Activated T-cell treated with anti-CD3 and anti-CD28 coated beads, Interleukin-2, amount 50 U/mL, for 4 hours (primary cell): ENCODE data around the gene STXBP5L. TPM values are rescaled to one million over a fixed set of nuclear protein-coding genes. Genes with fewer than 3 reads are reported as not detected.
"Not testable (repeated sequence)": the region's sequence is repeated elsewhere in the genome, so short reads cannot be mapped to it uniquely, and the experiment has no call there.

ENCODE experiments used
- ATAC-seq, 2 donors: fragments of 200-7000 bp; cut with Tn5 transposase; one replicate each; pipeline ENCODE4 v1.10.0; 2021
- DNase-seq: peaks from one replicate; pipeline ENCODE4 v3.0.0-alpha.2; 2020
- H3K27me3 Mint-ChIP-seq: one replicate; pipeline ENCODE4 v1.8.0; 2021; ENCODE audit warnings: low read depth, mixed read lengths
- H3K36me3 Mint-ChIP-seq: one replicate; pipeline ENCODE4 v1.8.0; 2022; ENCODE audit warnings: mixed read lengths; ENCODE audit not compliant: insufficient read depth
- H3K4me1 Mint-ChIP-seq: one replicate; pipeline ENCODE4 v1.8.0; 2021; ENCODE audit warnings: low read depth, mixed read lengths
- H3K4me3 Mint-ChIP-seq: one replicate; pipeline ENCODE4 v1.8.0; 2021; ENCODE audit warnings: mild to moderate bottlenecking, moderate library complexity, mixed read lengths
- H3K9me3 Mint-ChIP-seq: one replicate; pipeline ENCODE4 v1.8.0; 2021; ENCODE audit warnings: mixed read lengths
- total RNA-seq, 3 donors: library from RNA; stranded (reverse); gene quantifications; one replicate each; pipeline ENCODE4 v1.2.1, GENCODE V29; 2021

Gene STXBP5L
- total RNA-seq, 3 donors from 2014 or later = not detected

- not testable (repeated sequence) for H3K4me3 Mint-ChIP-seq, DNase-seq, ATAC-seq, H3K4me1 Mint-ChIP-seq, H3K27me3 Mint-ChIP-seq, H3K9me3 Mint-ChIP-seq, H3K36me3 Mint-ChIP-seq
Measured at GRCh38 chr3:121111086-121111485, 203.1 kb downstream of the STXBP5L start.

GRCh38 chr3:121111914-121112612, 204.1 kb downstream of the STXBP5L start:
- no peaks in the 10 kb centered on the region for H3K36me3 Mint-ChIP-seq
- H3K27me3 Mint-ChIP-seq = no peaks in the 10 kb centered on the region
- no peak for ATAC-seq
- H3K4me1 Mint-ChIP-seq = no peaks in the 10 kb centered on the region
- H3K4me3 Mint-ChIP-seq = no peak overlapping the region
- DNase-seq = no peak
- H3K9me3 Mint-ChIP-seq = peaks cover 5% of the 10 kb centered on the region

GRCh38 chr3:121126033-121126706, 218.2 kb downstream of the STXBP5L start:
- no peak overlapping the region for H3K4me3 Mint-ChIP-seq
- H3K36me3 Mint-ChIP-seq = no peaks in the 10 kb centered on the region
- DNase-seq (no peak), ATAC-seq (no peak)
- H3K27me3 Mint-ChIP-seq = no peaks in the 10 kb centered on the region
- H3K4me1 Mint-ChIP-seq = no peaks in the 10 kb centered on the region
- H3K9me3 Mint-ChIP-seq = no peaks in the 10 kb centered on the region

- no peaks in the 10 kb centered on the region for H3K36me3 Mint-ChIP-seq
- H3K27me3 Mint-ChIP-seq = no peaks in the 10 kb centered on the region
- no peaks in the 10 kb centered on the region for H3K4me1 Mint-ChIP-seq
- ATAC-seq (no peak), DNase-seq (no peak)
- H3K9me3 Mint-ChIP-seq = no peaks in the 10 kb centered on the region
- H3K4me3 Mint-ChIP-seq = no peak overlapping the region
Measured at GRCh38 chr3:121126707-121127035, 218.7 kb downstream of the STXBP5L start.

- Mint-ChIP-seq H3K27me3 (no peaks in the 10 kb centered on the region), H3K4me3 (no peak overlapping the region), H3K36me3 (no peaks in the 10 kb centered on the region), H3K4me1 (no peaks in the 10 kb centered on the region), H3K9me3 (peaks cover 9% of the 10 kb centered on the region)
- ATAC-seq (no peak), DNase-seq (no peak)
Measured at GRCh38 chr3:121152573-121152972, 244.6 kb downstream of the STXBP5L start.

- Mint-ChIP-seq H3K4me3 (no peak overlapping the region), H3K4me1 (no peaks in the 10 kb centered on the region), H3K27me3 (no peaks in the 10 kb centered on the region), H3K9me3 (no peaks in the 10 kb centered on the region), H3K36me3 (no peaks in the 10 kb centered on the region)
- DNase-seq (no peak), ATAC-seq (no peak)
Measured at GRCh38 chr3:121153851-121154250, 245.8 kb downstream of the STXBP5L start.

- Mint-ChIP-seq H3K4me1 (no peaks in the 10 kb centered on the region), H3K36me3 (no peaks in the 10 kb centered on the region), H3K4me3 (no peak overlapping the region), H3K27me3 (no peaks in the 10 kb centered on the region), H3K9me3 (no peaks in the 10 kb centered on the region)
- no peak for ATAC-seq
- no peak for DNase-seq
Measured at GRCh38 chr3:121155028-121155427, 247.0 kb downstream of the STXBP5L start.

GRCh38 chr3:121165397-121165837, 257.4 kb downstream of the STXBP5L start:
- Mint-ChIP-seq H3K27me3 (peaks cover 2% of the 10 kb centered on the region), H3K4me3 (no peak overlapping the region), H3K9me3 (peaks cover 8% of the 10 kb centered on the region), H3K4me1 (no peaks in the 10 kb centered on the region), H3K36me3 (no peaks in the 10 kb centered on the region)
- ATAC-seq (no peak), DNase-seq (no peak)

GRCh38 chr3:121167374-121168139, 259.6 kb downstream of the STXBP5L start:
- ATAC-seq (no peak), DNase-seq (no peak)
- H3K4me1 Mint-ChIP-seq = no peaks in the 10 kb centered on the region
- no peaks in the 10 kb centered on the region for H3K36me3 Mint-ChIP-seq
- peaks cover 2% of the 10 kb centered on the region for H3K27me3 Mint-ChIP-seq
- peaks cover 21% of the 10 kb centered on the region for H3K9me3 Mint-ChIP-seq
- H3K4me3 Mint-ChIP-seq = no peak overlapping the region

GRCh38 chr3:121175083-121175482, 267.1 kb downstream of the STXBP5L start:
- Mint-ChIP-seq H3K9me3 (peaks cover 33% of the 10 kb centered on the region), H3K36me3 (no peaks in the 10 kb centered on the region)
- no peak for ATAC-seq

GRCh38 chr3:121190626-121191025, 282.6 kb downstream of the STXBP5L start:
- DNase-seq, H3K4me1 Mint-ChIP-seq, H3K27me3 Mint-ChIP-seq, H3K36me3 Mint-ChIP-seq, H3K4me3 Mint-ChIP-seq, ATAC-seq: not testable (repeated sequence)
- peaks cover 20% of the 10 kb centered on the region for H3K9me3 Mint-ChIP-seq

More at GRCh38 chr3:121175083-121175482, 267.1 kb downstream of the STXBP5L start:
- no peak for DNase-seq
- no peak overlapping the region for H3K4me3 Mint-ChIP-seq
- H3K4me1 Mint-ChIP-seq = no peaks in the 10 kb centered on the region
- no peaks in the 10 kb centered on the region for H3K27me3 Mint-ChIP-seq

- Mint-ChIP-seq H3K36me3 (no peaks in the 10 kb centered on the region), H3K9me3 (peaks cover 5% of the 10 kb centered on the region), H3K4me1 (no peaks in the 10 kb centered on the region), H3K27me3 (no peaks in the 10 kb centered on the region), H3K4me3 (no peak overlapping the region)
- DNase-seq = no peak
- no peak for ATAC-seq
Measured at GRCh38 chr3:121202573-121202972, 294.6 kb downstream of the STXBP5L start.

GRCh38 chr3:121223116-121223515, 315.1 kb downstream of the STXBP5L start:
- Mint-ChIP-seq H3K4me1 (no peaks in the 10 kb centered on the region), H3K9me3 (no peaks in the 10 kb centered on the region), H3K27me3 (no peaks in the 10 kb centered on the region), H3K4me3 (no peak overlapping the region), H3K36me3 (no peaks in the 10 kb centered on the region)
- no peak for DNase-seq
- ATAC-seq = no peak

- Mint-ChIP-seq H3K4me1 (no peaks in the 10 kb centered on the region), H3K27me3 (no peaks in the 10 kb centered on the region), H3K4me3 (no peak overlapping the region), H3K9me3 (no peaks in the 10 kb centered on the region), H3K36me3 (no peaks in the 10 kb centered on the region)
- DNase-seq (no peak), ATAC-seq (no peak)
Measured at GRCh38 chr3:121228971-121229370, 321.0 kb downstream of the STXBP5L start.

GRCh38 chr3:121230194-121230593, 322.2 kb downstream of the STXBP5L start:
- H3K27me3 Mint-ChIP-seq, H3K36me3 Mint-ChIP-seq, H3K9me3 Mint-ChIP-seq, H3K4me1 Mint-ChIP-seq, ATAC-seq, H3K4me3 Mint-ChIP-seq, DNase-seq: not testable (repeated sequence)
